PC-3 (cell line): ENCODE results near the gene LAMP2.

Experiments
- EZH2 ChIP-seq: fragments of 300-600 bp; sonication (generic); IDR thresholded peaks from one replicate; pipeline ENCODE4 v1.6.1; 2017; ENCODE audit warnings: antibody characterized with exemption, mild to moderate bottlenecking, low read length; ENCODE audit not compliant: unreplicated experiment
- EZH2phosphoT487 ChIP-seq: fragments of 300-600 bp; sonication (generic); IDR thresholded peaks from 2 replicates; pipeline ENCODE4 v1.6.1; 2018; ENCODE audit warnings: mild to moderate bottlenecking, antibody characterized with exemption, low read length, borderline replicate concordance
- TF ChIP-seq, protein P1 (sequence below): fragments of 300-600 bp; sonication (generic); conservative IDR thresholded peaks from 2 replicates; pipeline ENCODE4 v1.5.1; 2017; ENCODE audit warnings: antibody characterized with exemption, low read depth, mild to moderate bottlenecking, low read length

DNA sequence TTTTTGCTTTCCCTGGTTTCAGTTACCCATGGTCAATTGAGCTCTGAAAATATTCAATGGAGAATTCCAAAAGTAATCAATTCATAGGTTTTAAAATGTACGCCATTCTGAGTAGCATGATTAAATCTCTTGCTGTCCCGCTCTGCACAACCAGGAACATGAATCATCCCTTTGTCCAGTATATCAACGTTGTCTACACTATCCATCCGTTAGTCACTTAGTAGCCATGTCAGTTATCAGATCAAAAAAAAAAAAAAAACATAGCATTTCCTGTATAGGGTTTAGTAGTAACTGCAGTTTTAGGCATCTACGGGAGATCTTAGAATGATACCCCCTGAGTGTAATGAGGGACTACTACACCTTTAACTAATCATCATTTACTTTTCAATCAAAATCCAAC lies 15.1 kb downstream of the LAMP2 start:
- TF ChIP-seq EZH2 (no peak), EZH2phosphoT487 (no peak)
- TF ChIP-seq, protein P1, sequence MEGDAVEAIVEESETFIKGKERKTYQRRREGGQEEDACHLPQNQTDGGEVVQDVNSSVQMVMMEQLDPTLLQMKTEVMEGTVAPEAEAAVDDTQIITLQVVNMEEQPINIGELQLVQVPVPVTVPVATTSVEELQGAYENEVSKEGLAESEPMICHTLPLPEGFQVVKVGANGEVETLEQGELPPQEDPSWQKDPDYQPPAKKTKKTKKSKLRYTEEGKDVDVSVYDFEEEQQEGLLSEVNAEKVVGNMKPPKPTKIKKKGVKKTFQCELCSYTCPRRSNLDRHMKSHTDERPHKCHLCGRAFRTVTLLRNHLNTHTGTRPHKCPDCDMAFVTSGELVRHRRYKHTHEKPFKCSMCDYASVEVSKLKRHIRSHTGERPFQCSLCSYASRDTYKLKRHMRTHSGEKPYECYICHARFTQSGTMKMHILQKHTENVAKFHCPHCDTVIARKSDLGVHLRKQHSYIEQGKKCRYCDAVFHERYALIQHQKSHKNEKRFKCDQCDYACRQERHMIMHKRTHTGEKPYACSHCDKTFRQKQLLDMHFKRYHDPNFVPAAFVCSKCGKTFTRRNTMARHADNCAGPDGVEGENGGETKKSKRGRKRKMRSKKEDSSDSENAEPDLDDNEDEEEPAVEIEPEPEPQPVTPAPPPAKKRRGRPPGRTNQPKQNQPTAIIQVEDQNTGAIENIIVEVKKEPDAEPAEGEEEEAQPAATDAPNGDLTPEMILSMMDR, result no peak
